Epithelial cell of esophagus (primary cell): ENCODE data around the gene JUN.

Experiments
- DNase-seq: peaks from one replicate; pipeline ENCODE4 v3.0.0; 2010; ENCODE audit warnings: low read depth
- H3K4me3 ChIP-seq: 2 replicates; pipeline ENCODE4 v1.5.1; 2011; ENCODE audit warnings: mild to moderate bottlenecking, low read length, control low read depth
- TF ChIP-seq, protein P1 (sequence below): IDR thresholded peaks from 2 replicates; pipeline ENCODE4 v1.5.1; 2011; ENCODE audit warnings: low read depth, mild to moderate bottlenecking, low read length, control low read depth, inconsistent platforms; ENCODE audit not compliant: insufficient read depth; ENCODE audit errors: missing control alignments

JUN gene

DNA sequence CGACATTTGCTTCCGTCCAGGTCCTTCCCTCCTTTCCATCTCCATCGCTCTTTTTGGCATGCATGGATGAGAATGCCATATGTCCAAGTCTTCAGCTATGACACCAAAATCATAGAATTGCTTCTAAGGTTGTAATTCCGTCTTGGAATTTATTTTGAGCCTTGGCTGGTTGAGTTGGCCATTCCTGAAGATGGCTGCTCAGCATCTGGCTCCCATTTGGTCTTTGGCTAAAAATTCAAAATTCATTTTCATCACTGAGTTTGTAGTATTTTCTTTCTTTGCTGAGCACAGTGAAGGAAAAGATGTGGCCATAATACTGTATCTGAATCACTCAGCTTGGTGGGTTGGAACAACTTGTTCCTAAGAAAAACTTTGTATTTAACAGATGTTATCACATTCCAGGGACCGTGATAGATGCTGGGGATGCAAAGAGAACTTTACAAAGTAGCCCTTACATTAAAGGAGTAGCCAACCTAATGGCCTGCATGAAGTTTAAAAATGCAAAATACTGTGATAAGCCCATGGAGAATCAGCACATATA is 15.6 kb downstream of the JUN start:
- H3K4me3 ChIP-seq, result no peak overlapping the region
- TF ChIP-seq, protein P1, sequence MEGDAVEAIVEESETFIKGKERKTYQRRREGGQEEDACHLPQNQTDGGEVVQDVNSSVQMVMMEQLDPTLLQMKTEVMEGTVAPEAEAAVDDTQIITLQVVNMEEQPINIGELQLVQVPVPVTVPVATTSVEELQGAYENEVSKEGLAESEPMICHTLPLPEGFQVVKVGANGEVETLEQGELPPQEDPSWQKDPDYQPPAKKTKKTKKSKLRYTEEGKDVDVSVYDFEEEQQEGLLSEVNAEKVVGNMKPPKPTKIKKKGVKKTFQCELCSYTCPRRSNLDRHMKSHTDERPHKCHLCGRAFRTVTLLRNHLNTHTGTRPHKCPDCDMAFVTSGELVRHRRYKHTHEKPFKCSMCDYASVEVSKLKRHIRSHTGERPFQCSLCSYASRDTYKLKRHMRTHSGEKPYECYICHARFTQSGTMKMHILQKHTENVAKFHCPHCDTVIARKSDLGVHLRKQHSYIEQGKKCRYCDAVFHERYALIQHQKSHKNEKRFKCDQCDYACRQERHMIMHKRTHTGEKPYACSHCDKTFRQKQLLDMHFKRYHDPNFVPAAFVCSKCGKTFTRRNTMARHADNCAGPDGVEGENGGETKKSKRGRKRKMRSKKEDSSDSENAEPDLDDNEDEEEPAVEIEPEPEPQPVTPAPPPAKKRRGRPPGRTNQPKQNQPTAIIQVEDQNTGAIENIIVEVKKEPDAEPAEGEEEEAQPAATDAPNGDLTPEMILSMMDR, result no peak
- no peak for DNase-seq

DNA sequence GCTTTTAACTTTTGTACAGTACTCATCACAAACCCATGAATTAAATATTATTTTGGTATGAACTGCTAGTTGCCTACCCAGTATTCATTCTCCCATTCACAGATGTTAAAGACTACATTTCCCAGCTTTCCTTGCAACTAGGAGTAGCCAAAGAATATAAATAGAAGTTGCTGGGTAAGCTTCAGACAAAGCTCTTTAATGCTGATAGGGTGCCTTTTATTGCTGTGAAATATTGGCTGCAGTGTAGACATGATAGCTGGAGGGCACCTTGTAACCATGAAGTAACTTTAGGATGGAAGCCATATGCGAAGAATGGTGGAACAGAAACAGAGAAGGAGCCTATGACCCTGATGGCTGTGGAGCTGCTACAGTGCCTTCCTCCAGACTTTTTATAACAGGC is 16.7 kb downstream of the JUN start:
- TF ChIP-seq, protein P1, result no peak
- no peak for DNase-seq
- no peak overlapping the region for H3K4me3 ChIP-seq

DNA sequence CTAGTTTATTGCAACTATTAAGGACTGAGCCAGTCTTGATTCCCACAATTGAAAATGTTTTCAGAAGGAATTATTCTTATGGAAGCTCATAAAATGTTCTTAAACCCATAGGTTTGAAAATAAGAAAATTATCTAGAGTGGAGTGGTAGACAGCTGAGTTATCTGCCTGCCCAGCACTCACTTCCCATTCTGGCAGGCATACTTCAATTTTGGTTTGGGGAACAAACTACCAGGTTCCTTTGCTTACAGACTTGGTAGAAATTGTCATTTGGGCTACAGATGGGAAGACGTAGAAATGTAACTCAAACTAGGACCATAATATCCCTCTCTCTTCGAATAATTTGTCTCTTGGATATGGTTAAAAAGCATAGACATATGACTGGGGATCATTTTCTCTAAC is 18.4 kb downstream of the JUN start:
- H3K4me3 ChIP-seq, result no peak overlapping the region
- TF ChIP-seq, protein P1, result no peak
- no peak for DNase-seq

DNA sequence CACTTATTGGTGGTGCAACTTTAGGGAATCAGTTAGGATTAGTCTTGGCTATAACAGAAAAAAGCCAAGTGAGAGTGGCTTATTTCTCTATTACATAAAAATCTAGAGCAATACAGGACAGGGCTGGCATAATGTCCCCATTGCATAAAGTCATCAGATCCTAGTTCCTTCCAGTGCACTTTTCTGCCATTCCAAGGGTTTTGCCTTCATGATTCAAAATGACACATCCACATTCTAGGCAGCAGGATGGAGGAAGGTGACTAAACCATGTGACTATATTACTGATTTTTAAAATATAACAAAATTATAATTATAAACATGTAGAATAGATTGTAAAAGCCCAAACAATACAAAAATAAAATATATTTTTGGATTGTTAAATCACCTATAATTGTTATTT is 18.8 kb downstream of the JUN start:
- TF ChIP-seq, protein P1, result no peak
- peak; percentile 49 for DNase-seq
- H3K4me3 ChIP-seq, result no peak overlapping the region

DNA sequence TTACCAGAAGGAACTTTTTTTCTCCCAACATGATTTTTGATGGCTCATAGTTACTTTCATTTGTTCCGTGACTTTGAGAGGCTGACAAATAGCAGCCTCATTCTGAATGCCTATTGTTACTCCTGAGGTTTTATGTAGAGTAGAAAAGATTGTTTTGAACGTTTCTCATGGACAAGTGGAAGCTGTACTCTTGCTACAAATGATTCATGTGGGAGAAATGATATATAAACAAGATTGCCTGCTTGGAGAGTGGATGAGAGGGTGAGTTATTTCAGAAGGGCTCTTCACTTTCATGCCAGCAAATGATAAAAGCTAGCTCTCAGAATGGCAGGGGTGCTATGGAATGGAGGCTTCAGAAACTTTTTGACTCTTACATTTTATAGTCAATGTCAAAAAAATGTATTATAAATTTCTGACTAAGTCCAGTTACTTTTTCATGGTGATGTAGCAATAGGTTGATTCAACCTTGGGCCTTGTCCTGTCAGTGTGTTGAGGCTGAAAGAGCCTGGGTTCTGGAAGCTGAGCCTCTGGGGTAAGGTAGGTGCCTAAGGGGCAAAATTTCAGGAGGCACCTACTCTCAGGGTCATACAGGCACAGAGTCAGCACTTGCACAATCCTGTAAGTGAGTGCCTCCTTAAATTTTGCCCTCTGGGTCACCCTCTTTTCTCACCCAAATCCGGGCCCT is 19.4 kb downstream of the JUN start:
- peak; percentile 65 for DNase-seq
- no peak overlapping the region for H3K4me3 ChIP-seq

DNA sequence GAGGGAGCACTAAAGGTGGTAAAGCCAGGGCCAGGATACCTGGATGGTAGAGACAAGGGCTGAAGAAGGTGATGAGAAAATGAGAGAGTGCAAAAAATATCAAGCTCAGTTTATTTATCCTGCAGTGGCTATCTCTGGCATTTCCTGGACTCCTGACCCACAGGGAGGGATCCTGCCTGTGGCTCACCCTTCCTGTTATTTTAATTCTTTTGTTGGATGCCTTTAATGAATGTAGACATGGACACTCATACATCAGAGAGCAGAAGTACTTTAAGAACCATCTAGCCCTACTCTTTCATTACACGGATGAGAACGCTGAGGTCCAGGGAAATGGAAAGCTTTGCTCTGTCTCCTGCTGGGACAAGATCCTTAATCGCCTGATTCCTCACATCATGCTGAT is 20.6 kb downstream of the JUN start:
- no peak for DNase-seq
- TF ChIP-seq, protein P1, result no peak
- no peak overlapping the region for H3K4me3 ChIP-seq

More for the DNA sequence above, 19.4 kb downstream of the JUN start:
- TF ChIP-seq, protein P1, result no peak

DNA sequence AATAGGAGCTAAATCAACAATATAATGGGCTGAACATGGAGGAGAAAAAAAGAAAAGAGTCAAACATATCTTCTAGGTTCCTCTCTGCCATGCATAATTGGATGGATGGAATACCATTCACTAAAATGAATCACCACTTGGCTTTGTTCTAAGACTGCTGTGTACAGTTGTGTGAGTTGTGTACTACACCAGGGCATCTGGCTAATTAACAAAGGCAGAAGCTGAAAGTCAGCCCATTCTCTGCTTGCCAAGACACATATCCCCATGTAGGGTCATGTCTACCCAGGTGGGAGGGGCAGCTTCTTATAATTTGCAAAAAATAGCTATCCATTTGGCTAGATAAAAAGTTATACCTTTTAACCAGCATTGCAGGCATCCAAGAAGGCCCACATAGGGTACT is 21.0 kb downstream of the JUN start:
- TF ChIP-seq, protein P1, result no peak
- no peak overlapping the region for H3K4me3 ChIP-seq
- peak; percentile 73 for DNase-seq
